Activated naive CD4-positive, alpha-beta T cell treated with anti-CD3 and anti-CD28 coated beads, Interleukin-2, amount 10 ng/mL, durations not matched to agents 7 days and 5 days (primary cell): ENCODE measurements around the gene TMCC1.
"Not testable (repeated sequence)": the region's sequence is repeated elsewhere in the genome, so short reads cannot be mapped to it uniquely, and the experiment has no call there.

Experiments
- CTCF ChIA-PET: fragments of 350-600 bp; sonication (Branson Sonifier 250); formaldehyde crosslinking; loops from one replicate; lab custom pipeline; 2021; ENCODE audit warnings: antibody characterized with exemption; lab: Charles Lee
- DNase-seq: peaks from one replicate; pipeline ENCODE4 v3.0.0-alpha.2; 2020
- H3K27ac Mint-ChIP-seq: one replicate; pipeline ENCODE4 v1.8.0; 2021; ENCODE audit warnings: mild to moderate bottlenecking, moderate library complexity, mixed read lengths
- H3K27me3 Mint-ChIP-seq: one replicate; pipeline ENCODE4 v1.8.0; 2021; ENCODE audit warnings: mild to moderate bottlenecking, mixed read lengths
- H3K36me3 Mint-ChIP-seq: one replicate; pipeline ENCODE4 v1.8.0; 2021; ENCODE audit warnings: mixed read lengths
- H3K4me1 Mint-ChIP-seq: one replicate; pipeline ENCODE4 v1.8.0; 2021; ENCODE audit warnings: mixed read lengths
- H3K4me3 Mint-ChIP-seq: one replicate; pipeline ENCODE4 v1.8.0; 2021; ENCODE audit warnings: mild to moderate bottlenecking, moderate library complexity, mixed read lengths
- H3K9me3 Mint-ChIP-seq: one replicate; pipeline ENCODE4 v1.8.0; 2021; ENCODE audit warnings: mixed read lengths

Gene TMCC1

DNA sequence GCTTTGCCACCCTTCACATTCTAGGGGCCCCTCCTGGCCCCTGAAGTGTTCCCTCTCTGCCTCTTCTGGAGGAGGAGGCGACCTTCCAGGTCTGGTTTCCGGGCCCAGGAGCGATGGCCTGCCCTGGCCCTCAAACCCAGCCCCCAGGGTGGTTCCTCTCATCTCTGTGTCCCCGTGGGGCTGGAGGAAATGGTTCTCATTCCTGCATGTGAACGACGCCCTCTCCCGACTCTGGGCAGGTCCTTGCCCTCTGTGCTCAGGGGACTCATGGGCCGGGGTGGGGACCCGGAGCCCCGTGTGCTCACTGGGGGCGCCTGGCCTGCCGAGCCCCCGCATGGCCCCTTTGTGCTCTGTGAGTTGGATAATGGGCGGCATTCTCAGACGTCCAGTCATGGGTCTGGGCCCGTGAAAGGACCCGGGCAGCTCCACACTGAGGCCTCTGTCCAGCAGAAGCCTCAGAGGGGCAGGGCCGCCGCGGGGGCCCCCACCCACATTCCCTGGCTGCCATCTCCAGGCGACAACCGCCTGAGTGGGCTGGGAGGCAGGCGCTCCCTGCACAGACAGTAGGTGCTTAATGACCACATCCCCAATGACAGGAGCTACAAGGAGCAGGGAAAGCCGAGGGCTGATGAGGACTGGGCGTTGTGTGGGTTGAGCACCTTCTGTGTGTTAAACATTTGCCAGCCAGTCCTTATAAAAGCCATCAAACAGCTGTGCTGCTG, 281.5 kb downstream of the TMCC1 start:
- Mint-ChIP-seq H3K9me3 (no peaks in the 10 kb centered on the region), H3K4me3 (no peak overlapping the region), H3K27me3 (peaks cover 63% of the 10 kb centered on the region), H3K4me1 (peaks cover 9% of the 10 kb centered on the region), H3K36me3 (no peaks in the 10 kb centered on the region), H3K27ac (no peak overlapping the region)
- CTCF ChIA-PET: no interaction called here
- no peak for DNase-seq

DNA sequence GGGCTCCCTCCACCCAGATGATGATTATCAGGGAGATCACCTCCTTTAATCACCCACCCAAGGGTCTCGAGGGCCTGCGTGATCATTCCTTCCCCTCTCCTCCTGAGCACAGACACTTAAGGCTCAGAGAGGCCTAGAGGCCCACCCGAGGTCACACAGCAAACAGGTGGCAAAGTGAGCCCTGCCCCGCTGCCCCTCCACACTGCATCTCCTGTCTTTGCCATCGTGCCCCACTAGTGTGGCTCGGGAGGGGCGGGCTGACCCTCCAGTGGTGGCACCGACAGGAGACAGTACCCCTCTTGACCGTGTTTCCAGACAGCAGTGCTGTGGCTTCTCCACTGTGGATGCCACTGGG, 282.1 kb downstream of the TMCC1 start:
- Mint-ChIP-seq H3K36me3 (no peaks in the 10 kb centered on the region), H3K27ac (no peak overlapping the region), H3K4me1 (peaks cover 11% of the 10 kb centered on the region), H3K9me3 (no peaks in the 10 kb centered on the region), H3K4me3 (no peak overlapping the region), H3K27me3 (peaks cover 67% of the 10 kb centered on the region)
- CTCF ChIA-PET: no interaction called here
- no peak for DNase-seq

DNA sequence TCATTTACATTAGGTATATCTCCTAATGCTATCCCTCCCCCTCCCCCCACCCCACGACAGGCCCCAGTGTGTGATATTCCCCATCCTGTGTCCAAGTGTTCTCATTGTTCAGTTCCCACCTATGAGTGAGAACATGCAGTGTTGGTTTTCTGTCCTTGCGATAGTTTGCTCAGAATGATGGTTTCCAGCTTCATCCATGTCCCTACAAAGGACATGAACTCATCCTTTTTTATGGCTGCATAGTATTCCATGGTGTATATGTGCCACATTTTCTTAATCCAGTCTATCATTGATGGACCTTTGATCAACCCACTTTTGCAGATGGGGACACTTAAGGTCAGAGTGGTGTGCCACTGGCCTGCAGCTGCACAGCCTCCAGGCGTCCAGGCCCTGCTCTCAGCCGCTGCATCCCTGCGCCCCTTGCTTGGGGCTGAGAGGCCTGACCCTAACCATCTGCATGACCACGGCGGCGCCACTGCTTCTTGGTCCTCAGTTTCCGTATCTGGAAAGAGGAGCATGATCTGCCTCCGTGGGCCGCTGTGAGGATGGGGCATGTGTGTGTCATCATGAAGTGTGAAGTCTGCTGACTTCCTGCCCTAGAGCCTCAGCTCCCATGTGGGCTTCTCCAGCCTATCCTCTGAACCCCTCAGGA, 282.6 kb downstream of the TMCC1 start:
- H3K36me3 Mint-ChIP-seq, H3K4me3 Mint-ChIP-seq, DNase-seq, H3K9me3 Mint-ChIP-seq, CTCF ChIA-PET, H3K27ac Mint-ChIP-seq: not testable (repeated sequence)
- Mint-ChIP-seq H3K4me1 (peaks cover 11% of the 10 kb centered on the region), H3K27me3 (peaks cover 71% of the 10 kb centered on the region)

DNA sequence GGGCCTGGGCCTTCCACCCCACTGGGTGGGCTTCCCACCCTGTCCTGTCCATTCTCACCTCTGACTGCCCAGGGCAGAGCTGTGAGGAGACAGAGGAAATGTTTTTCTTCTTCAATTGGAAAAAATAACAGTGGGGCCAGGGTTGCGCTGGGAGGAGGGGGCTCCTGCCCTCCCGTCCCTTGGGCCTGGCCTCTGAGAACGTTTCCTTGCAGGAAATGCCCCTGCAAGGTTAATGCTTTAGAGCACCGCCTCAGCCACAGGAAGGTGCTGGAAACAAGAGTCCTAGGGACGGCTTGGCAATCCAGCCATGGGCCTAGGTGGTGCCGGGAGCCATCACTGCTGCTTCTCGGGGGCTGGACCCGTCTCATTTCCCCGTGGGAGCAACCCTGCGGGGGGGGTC, 283.2 kb downstream of the TMCC1 start:
- no peak overlapping the region for H3K4me3 Mint-ChIP-seq
- DNase-seq: no peak
- no peak overlapping the region for H3K27ac Mint-ChIP-seq
- peaks cover 2% of the 10 kb centered on the region for H3K36me3 Mint-ChIP-seq
- peaks cover 15% of the 10 kb centered on the region for H3K4me1 Mint-ChIP-seq
- H3K9me3 Mint-ChIP-seq: no peaks in the 10 kb centered on the region
- CTCF ChIA-PET: no interaction called here
- peaks cover 72% of the 10 kb centered on the region for H3K27me3 Mint-ChIP-seq

DNA sequence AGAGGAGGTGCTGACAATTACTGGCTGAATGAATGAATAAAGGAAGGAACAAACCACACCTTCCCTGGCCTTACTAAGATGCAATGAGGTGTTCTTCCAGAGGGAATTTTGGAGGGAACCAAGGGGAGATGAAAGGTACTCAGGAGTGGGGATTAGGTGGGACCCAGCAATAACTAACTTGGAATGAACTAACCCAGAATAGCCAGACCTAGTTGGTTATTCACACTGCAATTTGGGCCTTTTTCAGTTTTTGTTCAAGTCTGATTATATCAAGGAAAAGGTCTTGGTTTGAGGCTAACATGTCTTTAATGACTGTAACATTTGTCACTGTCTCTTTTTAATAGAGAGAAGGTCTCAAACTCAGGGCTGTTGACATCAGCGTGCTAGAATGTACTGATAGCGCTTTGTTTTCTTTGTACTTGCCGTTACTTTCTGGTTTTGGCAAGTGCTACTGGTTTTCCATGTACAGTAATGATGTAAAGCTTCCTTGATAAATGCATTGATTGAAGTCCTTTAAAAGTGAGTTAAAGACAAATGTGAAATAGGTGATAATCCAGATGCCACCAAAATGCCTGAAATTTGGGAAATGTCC, 283.8 kb downstream of the TMCC1 start:
- Mint-ChIP-seq H3K9me3 (no peaks in the 10 kb centered on the region), H3K4me1 (peaks cover 15% of the 10 kb centered on the region), H3K27ac (no peak overlapping the region), H3K27me3 (peaks cover 78% of the 10 kb centered on the region), H3K4me3 (no peak overlapping the region), H3K36me3 (peaks cover 2% of the 10 kb centered on the region)
- DNase-seq: no peak
- CTCF ChIA-PET: no interaction called here

DNA sequence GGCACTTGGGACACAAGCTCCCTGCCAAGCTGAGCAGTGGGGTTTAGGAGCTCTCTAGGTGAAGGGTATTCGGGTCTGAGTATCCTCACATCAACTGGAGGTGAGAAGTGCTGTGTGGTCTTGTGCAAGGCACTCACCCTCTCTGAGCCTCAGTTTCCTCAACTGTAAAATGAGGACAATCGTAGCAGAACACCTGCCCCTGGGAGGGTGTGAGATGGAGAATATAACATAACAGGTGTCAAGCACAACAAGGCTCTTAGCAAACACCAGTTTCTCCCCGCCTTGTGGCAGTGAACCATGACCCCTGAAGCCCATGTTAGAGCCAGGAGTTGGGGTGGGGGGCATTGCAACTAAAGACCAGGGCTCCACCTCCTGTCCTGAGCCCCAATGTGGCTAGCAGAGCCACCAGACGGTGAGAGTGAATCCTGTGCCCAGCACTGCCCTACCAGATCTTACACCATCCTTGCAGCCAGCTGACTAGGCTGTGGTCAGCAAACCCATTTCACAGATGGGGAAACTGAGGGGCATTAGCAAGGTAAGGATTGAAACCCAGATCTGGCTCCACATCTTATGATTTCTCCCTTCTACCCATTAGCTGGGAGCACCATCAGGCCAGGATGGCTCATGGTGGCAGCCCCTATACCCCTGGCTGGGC, 284.4 kb downstream of the TMCC1 start:
- DNase-seq: no peak
- CTCF ChIA-PET: interaction anchor here (0.6 kb wide), 1 partner anchor 221 kb away, joined by 3 read pairs; no protein-coding TSS in a partner anchor
- Mint-ChIP-seq H3K4me3 (no peak overlapping the region), H3K36me3 (peaks cover 2% of the 10 kb centered on the region), H3K27ac (no peak overlapping the region), H3K27me3 (peaks cover 81% of the 10 kb centered on the region), H3K4me1 (peaks cover 15% of the 10 kb centered on the region), H3K9me3 (no peaks in the 10 kb centered on the region)

DNA sequence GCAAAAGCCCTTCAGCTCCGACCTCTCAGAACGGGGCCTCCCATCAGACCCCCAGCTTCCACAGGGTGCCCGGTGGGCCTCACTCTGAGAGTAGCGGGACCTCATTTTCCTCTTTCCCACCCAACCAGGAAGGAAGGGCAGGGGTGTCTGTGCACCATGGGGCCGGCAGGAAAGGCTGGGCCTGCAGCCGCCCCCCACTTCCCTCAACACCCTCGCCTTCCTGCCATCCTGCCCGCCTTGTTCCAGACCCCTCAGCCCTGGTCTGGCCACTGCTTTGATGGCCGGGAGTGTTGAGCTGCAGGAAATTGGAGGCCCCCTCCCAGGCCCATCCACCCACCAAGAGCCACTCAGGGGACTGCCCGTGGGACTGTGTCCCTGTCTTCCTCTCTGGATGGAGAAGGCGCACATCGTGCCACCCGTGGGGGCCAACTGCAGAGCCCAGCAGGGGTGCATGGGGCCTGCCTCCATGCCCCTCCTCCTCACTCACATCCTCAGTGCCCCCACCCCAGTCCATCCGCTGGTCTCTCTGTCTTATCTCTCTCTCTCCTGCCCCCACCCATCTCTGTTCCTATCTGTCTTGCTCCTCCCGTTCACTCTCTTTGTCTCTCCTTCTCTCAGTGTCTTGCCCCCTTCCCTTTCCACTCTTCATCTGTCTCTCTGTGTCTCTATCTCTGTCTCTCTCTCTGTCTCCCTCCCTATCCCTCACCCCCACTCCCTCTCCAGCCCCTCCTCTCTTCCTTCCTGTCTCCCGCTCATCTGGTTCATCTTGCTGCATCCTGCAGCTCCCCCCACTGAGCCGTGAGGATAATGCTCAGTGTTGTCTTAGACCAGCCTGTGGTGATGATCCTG, 285.2 kb downstream of the TMCC1 start:
- CTCF ChIA-PET: interaction anchor here (0.6 kb wide), 1 partner anchor 222 kb away, joined by 3 read pairs; no protein-coding TSS in a partner anchor
- Mint-ChIP-seq H3K27ac (no peak overlapping the region), H3K4me1 (peaks cover 15% of the 10 kb centered on the region), H3K27me3 (peaks cover 87% of the 10 kb centered on the region), H3K9me3 (no peaks in the 10 kb centered on the region), H3K4me3 (no peak overlapping the region), H3K36me3 (peaks cover 2% of the 10 kb centered on the region)
- peak; percentile 34 for DNase-seq

DNA sequence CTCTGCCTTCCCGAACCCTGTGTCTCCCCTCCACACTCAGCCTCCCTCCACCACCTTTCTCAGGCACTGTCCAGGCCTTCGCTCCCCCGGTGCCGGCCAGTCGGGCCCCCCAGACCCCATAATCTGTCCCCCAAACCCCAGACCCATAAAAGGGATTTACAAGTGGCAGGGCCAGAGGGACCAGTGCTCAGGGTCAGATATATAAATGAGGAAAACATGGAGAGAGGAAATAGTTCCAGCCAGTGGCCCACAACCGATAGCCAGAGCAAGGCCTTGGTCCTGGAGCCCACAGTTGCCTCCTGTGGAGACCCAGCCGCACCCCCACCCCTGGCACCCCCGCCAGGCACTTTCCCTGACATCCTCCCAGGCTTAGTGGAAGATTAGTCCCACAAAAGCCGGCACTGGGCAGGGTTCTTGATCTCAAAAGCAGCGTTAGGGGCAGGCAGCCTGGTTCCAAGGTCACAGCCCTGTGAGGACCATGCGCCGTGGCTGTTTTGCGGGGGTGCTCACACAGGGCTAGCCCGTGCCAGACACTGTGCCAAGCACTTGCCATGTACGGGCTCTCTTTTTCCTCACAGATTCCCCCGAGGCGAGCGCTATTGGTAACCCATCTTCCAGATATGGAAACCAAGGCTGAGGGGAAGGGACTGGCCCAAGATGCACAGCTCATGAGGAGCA, 286.0 kb downstream of the TMCC1 start:
- H3K27me3 Mint-ChIP-seq: peaks cover 87% of the 10 kb centered on the region
- DNase-seq: no peak
- H3K27ac Mint-ChIP-seq: no peak overlapping the region
- peaks cover 2% of the 10 kb centered on the region for H3K36me3 Mint-ChIP-seq
- CTCF ChIA-PET: interaction anchor here (0.6 kb wide), 1 partner anchor 19 kb away, joined by 3 read pairs; no protein-coding TSS in a partner anchor
- no peaks in the 10 kb centered on the region for H3K9me3 Mint-ChIP-seq
- H3K4me3 Mint-ChIP-seq: peak overlapping the region; percentile 72
- peaks cover 15% of the 10 kb centered on the region for H3K4me1 Mint-ChIP-seq

DNA sequence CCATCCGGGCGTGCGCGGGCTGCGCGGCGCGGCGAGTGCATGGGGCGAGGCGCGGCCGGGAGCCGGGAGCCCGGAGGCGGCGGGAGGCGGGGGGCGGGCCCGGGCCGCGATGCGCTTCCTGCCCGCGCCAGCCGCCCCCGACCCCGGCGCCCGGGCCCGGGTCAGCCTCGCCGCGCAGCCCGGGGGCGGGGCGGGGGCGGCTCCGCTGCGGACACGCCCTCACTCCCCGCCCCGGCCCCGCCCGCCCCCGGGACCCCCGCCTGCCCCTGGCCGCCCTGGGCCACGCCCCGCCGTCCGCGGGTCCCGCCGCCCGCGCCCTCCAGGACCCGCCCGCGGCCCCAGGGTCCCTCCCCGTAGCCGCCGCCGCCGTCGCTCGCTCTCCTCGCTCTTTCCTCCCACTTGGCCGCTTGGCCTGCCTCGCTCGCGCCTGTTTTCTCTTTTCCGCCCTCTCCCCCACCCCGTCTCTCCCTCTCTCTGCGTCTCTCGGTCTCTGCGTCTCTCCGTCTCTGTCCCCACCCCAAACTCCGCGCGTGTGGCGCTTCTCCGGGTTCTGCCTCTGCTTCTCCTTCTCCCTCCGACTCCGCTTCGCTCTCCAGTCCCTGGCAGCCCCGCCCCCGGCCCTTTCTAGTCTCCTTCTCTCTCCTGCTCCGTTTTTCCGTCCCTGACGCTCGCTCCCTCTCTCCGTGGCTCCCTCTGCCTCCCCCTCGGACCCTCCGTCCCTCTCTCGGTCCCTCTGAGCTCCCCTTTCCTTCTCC, 286.7 kb downstream of the TMCC1 start, which contains the start of gene PLXND1:
Gene PLXND1 (minus strand): TSS at position 41 of the 755 bp plus-strand sequence. CDS start 37 bp downstream, at position 4.
- peak within 1 kb of the TSS; percentile 78 for H3K4me3 Mint-ChIP-seq
- H3K27me3 Mint-ChIP-seq: peaks cover 92% of the 10 kb centered on the region
- H3K27ac Mint-ChIP-seq: peak within 1 kb of the TSS; percentile 64
- peak; percentile 53 for DNase-seq
- CTCF ChIA-PET: interaction anchor here (0.6 to 1.1 kb wide), 2 partner anchors 13 to 19 kb away, joined by 3 read pairs; no protein-coding TSS in a partner anchor
- peaks cover 2% of the 10 kb centered on the region for H3K36me3 Mint-ChIP-seq
- peaks cover 15% of the 10 kb centered on the region for H3K4me1 Mint-ChIP-seq
- H3K9me3 Mint-ChIP-seq: no peaks in the 10 kb centered on the region

DNA sequence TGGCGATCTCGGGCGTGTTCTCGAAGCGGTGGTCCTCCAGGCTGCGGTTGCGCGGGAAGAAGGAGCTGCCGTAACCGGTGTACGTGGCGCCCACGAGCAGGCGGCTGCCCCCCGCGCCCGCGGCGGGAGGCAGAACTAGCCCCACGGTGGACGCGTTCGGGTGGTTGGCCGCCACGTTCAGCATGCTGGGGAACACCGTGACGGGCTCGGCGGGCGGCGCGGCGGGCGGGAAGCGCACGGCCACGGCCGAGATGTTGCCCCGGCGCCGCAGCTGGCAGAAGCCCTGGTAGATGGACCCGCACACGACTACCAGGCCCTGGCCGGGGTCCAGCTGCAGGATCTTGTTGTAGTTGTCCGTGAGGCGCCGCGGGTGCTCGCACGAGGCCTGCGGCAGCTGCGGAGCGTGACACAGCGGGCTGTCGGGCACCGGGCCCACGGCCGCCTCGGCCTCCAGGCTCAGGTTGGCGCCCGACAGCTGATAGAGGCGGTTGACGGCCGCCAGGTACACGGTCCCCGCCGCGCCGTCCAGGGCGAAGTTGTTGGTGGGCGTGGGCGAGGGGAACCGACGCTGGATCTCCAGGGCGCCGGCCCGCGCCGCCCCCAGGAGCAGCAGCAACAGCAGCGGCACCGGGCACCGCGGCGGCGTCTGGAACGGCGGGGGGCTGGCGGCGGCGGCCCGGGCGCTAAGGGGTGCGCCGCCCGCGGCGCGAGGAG, 287.4 kb downstream of the TMCC1 start:
- DNase-seq: no peak
- peaks cover 15% of the 10 kb centered on the region for H3K4me1 Mint-ChIP-seq
- CTCF ChIA-PET: interaction anchor here (0.9 to 1.1 kb wide), 3 partner anchors 12 to 223 kb away, joined by 3 to 5 read pairs (median 3); no protein-coding TSS in a partner anchor

DNA sequence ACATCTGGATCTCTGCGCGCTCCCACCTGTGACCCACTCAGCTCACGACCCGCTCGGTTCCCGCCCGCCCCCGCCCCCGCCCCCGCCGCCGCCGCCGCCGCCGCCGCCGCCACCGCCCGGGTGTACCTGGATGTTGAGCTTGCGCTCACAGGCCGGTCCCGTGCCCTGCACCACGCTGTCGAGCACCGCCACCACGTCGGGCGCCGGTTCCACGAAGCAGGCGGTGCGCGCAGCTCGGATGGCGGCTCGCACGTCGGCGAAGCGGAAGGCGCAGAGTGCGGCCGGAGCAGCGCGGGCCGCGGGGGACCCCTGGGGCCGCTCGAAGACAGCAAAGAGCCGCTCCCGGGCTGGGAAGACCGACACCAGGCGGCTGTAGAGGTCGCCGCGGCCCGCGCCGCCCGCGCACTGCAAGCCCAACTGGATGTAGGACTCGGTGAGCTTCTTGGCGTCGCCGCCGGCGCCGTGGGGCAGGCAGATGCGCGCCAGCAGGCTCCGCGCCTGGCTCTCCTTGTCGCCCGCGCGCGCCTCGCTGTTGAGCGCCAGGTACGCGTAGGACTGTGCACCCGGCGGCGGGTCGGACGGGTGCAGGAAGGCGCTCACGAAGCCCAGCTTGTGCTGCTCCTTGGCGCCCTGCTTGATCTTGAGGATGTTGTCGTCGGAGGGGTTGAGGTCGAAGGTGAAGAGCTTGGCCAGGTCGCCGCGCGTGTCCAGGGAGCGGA, 288.1 kb downstream of the TMCC1 start:
- CTCF ChIA-PET: interaction anchor here (0.9 to 1.1 kb wide), 3 partner anchors 12 to 222 kb away, joined by 3 to 5 read pairs (median 3); no protein-coding TSS in a partner anchor
- Mint-ChIP-seq H3K27me3 (peaks cover 96% of the 10 kb centered on the region), H3K4me1 (peaks cover 15% of the 10 kb centered on the region), H3K27ac (peak overlapping the region; percentile 64), H3K36me3 (peaks cover 2% of the 10 kb centered on the region), H3K9me3 (no peaks in the 10 kb centered on the region), H3K4me3 (peak overlapping the region; percentile 78)
- peak; percentile 58 for DNase-seq

More for the DNA sequence above, 287.4 kb downstream of the TMCC1 start:
- Mint-ChIP-seq H3K36me3 (peaks cover 2% of the 10 kb centered on the region), H3K27me3 (peaks cover 92% of the 10 kb centered on the region), H3K9me3 (no peaks in the 10 kb centered on the region), H3K4me3 (peak overlapping the region; percentile 78), H3K27ac (peak overlapping the region; percentile 64)
